Left ventricle myocardium superior (tissue), 1 donor: ENCODE results near the gene PDGFRA. TPM values are rescaled to one million over a fixed set of nuclear protein-coding genes. Genes with fewer than 3 reads are reported as not detected.

Experiments
- ATAC-seq: fragments of 200-7000 bp; cut with Tn5 transposase; one replicate; pipeline ENCODE4 v1.9.1; 2020; ENCODE audit warnings: mild to moderate bottlenecking, moderate library complexity
- DNase-seq: peaks from one replicate; pipeline ENCODE4 v3.0.0-alpha.2; 2020
- intact Hi-C: fragments of 100-400 bp; cut with micrococcal nuclease; formaldehyde crosslinking; loops from one replicate; pipeline ENCODE4 v1.11.0; 2022
- long read RNA-seq: library from polyadenylated mRNA; unstranded; transcript quantifications from one replicate; pipeline ENCODE4 v2.0.0, GENCODE V29; 2021
- total RNA-seq: library from RNA; stranded (reverse); fragmentation: NEBNext Ultra II Directional; extraction: Animal tissue kit (Norgen Biotek cat#: 25700); gene quantifications from one replicate; pipeline ENCODE4 v1.2.1, GENCODE V29; 2021
- donor health status: DM: no; HTN: yes; CAD: no; lungs with severe emphysema.

The PDGFRA gene
- 21.6 TPM for total RNA-seq
- long read RNA-seq, full-length matches to known transcripts = 1 of 7 reads
- long read RNA-seq, partial matches to known transcripts = 3 of 7 reads
- long read RNA-seq, other reads (novel, unspliced or antisense) = 3 of 7 reads

DNA sequence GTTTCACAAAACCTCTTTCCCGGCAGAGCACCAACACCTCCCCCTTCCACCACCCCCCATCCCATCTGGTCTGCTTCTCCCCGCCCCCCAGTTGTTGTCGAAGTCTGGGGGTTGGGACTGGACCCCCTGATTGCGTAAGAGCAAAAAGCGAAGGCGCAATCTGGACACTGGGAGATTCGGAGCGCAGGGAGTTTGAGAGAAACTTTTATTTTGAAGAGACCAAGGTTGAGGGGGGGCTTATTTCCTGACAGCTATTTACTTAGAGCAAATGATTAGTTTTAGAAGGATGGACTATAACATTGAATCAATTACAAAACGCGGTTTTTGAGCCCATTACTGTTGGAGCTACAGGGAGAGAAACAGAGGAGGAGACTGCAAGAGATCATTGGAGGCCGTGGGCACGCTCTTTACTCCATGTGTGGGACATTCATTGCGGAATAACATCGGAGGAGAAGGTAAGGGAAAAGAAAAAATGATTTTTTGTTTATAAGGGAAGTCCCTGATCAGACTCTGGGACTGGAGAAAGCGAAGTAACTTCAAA lies at the start of gene PDGFRA:
Gene PDGFRA, plus strand, starts transcription at position 333 of the 541 bp plus-strand sequence. CDS start 29,476 bp downstream, outside the sequence.
- intact Hi-C loops = loop anchor here (10.0 kb wide), 2 partner anchors 314 to 1214 kb away; no protein-coding TSS in a partner anchor
- DNase-seq (peak; percentile 74), ATAC-seq (peak; percentile 51)

DNA sequence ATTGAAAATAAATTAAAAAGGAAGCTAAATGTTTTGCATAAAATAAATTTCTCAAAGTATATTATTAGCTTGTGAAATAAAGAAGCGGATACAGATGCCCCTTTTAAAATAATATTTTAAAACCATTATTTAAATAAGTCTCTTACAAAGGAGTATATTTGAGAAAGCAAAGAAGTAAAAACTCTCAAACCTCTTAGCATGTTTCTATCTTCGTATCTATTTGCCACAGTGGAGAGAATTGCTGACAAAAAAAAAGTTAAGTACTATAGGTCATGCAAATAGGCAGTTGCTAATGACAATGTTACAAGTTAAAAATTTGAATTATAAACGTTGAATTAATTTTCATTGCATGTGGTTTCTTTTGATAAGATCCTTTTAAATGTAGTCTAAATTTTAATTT lies 44.5 kb upstream of the PDGFRA start:
- ATAC-seq (no peak), DNase-seq (no peak)
- intact Hi-C loops = no loop called here

DNA sequence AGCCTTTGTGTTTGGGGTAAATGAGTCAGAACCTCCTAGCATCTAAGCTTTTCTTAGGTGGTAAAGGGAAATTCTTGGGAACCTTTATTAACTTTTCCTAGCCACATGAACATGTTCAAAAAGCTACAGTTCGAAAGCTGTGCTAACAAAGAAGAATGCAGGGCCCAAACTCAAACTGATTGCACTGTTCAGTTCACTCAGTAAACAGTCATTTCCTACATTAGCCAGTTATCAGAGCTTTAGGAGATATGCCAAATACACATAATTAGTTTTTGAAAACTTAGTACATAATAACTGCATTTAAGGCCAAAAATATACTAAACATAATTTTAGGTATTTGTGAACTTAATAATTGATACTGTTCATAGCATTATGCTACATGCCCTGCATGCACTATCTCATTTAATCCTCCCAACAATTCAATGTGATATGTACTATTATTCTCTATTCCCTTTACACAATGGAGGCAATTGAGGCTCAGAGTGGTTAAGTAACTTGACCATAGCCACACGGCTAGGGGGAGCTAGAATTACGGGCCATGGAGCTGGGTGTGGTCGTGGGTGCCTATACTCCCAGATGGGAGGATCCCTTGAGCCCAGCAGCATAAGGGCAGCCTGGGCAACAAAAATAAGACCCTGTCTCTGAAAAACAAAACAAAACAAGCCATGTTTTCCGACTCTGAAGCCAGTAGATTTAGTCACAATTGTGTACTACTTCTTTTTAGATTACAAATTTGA lies 43.9 kb upstream of the PDGFRA start:
- no peak for DNase-seq
- no peak for ATAC-seq
- intact Hi-C loops = no loop called here

DNA sequence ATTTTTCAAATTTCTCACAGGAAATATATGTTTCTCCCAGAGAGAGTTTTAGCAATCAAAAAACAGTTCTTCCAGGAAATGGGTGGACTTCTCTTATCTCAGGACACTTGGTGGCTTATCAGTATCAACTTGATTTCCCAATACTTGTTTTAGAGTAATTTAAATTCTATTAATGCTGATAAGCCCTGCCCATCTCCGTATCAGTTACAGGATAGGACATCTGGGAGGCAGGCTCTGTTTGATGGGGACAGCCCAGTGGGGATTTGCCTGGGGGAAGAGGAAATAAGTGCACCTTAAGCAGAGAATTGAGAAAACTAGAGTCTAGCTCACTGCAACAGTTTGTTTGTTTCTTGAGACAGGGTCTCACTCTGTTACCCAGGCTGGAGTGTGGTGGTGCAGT lies 43.2 kb upstream of the PDGFRA start:
- ATAC-seq (no peak), DNase-seq (no peak)
- intact Hi-C loops = no loop called here

DNA sequence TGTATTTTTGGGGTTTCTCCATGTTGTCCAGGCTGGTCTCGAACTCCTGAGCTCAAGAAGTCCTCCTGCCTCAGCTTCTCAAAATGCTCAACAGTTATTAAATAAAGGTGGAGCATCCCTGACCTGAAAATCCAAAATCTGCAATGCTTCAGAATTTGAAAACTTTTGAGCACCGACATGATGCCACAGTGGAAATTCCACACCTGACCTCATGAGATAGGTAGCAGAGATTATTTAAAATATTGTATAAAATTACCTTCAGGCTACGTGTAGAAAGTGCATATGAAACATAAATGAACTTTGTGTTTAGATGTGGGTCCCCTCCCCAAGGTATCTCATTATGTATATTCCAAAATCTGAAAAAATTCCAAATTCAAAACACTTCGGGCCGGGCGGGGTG lies 42.7 kb upstream of the PDGFRA start:
- intact Hi-C loops = no loop called here
- ATAC-seq (no peak), DNase-seq (no peak)

DNA sequence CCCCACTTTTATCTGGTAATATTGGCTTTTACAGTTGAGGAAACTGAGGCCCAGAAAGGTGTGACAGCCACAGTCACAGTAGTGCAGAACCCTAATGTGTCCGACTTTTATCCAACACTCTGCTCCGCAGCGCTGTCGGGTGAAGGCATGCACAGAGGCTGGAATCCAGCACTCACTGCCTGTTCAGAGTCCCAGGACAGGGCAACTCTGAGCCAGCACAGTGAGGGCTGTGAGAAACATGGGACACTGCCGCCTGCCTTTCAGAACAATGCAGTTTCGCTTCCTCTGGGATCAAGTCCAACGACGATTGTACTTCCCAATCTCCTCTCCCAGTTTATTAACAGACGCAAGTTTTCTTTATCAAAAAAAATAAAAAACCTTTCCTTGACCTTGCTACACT lies 41.9 kb upstream of the PDGFRA start:
- peak; percentile 44 for DNase-seq
- intact Hi-C loops = no loop called here

DNA sequence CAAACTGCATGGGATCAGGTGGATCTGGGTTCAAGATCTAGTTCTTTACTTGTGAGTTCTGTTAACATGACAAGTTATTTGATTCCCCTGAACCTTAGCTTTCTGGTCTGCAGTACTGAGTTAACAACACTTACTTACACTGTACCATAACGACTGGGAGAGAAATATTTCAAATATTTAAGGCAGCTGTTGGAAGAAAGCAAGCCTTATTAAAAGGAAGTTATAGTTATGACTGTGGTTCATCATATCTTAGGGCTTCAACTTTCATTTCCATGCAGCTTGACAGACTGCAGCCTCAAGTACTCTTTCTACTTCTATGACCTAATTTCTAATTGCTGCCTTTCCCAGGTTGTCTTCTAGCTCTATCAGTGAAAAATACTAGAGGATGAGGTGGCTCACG lies 40.0 kb upstream of the PDGFRA start:
- intact Hi-C loops = no loop called here
- DNase-seq (no peak), ATAC-seq (no peak)

More for the DNA sequence above, 41.9 kb upstream of the PDGFRA start:
- ATAC-seq = peak; percentile 85

DNA sequence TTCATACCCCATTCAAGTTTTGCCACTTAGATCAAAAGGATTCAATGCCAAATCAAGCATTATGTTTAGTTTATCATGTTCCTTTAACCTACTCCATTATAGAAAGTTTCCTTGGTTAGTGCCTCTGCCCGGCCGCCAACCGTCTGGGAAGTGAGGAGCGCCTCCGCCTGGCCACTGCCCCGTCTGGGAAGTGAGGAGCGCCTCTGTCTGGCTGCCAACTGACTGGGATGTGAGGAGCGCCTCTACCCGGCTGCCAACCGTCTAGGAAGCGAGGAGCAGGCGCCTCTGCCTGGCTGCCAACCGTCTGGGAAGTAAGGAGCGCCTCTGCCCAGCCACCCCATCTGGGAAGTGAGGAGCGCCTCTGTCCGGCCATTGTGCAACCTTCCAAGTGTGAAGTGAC lies 36.3 kb upstream of the PDGFRA start:
- intact Hi-C loops = no loop called here
- no peak for ATAC-seq
- no peak for DNase-seq

DNA sequence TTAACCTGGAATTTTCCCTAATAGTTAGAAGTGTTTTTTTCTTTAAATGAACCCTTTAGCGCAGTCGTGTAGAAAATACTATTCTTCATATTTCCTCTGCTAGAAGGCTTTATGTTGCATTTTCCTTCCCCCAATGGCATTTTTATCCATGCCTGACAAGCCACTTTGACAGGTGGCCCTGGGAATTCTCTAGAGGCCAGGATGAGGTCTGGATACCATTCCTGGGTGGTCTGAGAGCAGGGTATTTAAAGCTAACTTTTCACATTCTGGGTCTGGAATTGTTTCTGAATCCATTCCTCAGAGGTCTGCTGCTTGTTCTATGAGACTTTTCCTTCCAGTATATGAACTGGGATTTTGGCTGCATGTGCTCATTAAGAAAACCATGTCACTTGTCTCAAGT lies 31.2 kb upstream of the PDGFRA start:
- DNase-seq = no peak
- intact Hi-C loops = no loop called here

DNA sequence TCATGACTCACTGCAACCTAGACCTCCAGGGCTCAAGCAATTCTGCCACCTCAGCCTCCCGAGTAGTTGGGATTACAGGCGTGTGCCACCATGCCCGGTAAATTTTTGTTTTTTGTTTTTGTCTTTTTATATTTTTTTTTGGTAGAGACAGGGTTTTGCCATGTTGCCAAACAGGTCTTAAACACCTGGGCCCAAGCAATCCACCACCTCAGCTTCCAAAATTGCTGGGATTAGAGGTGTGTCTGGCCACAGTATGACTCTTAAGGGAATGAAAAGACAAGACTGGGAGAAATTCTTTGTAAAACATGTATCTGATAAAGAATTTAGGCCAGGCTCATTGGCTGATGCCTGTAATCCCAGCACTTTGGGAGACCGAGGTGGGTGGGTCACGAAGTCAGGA lies 29.2 kb upstream of the PDGFRA start:
- intact Hi-C loops = no loop called here
- ATAC-seq (no peak), DNase-seq (no peak)

More for the DNA sequence above, 31.2 kb upstream of the PDGFRA start:
- ATAC-seq = no peak

DNA sequence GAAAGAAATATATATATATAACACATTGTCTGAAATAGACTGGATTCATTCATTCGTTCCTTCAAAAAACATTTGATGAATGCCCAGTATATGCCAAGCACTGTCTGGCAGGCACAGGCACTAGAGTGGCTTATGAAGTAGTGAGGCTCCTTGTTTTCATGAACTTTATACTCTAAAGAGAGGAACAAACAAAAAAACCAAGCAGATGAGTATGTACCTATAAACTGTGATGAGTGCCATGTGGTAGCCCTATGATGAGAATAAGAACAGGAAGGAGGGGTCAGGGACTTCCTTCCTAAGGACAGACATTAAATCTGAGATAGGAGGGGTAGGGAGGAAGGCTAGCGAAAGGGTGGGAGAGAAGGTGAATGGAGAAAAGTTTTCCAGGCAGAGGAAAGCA lies 19.5 kb upstream of the PDGFRA start:
- DNase-seq (no peak), ATAC-seq (no peak)
- intact Hi-C loops = loop anchor here (10.0 kb wide), 1 partner anchor 1015 kb away; no protein-coding TSS in a partner anchor

DNA sequence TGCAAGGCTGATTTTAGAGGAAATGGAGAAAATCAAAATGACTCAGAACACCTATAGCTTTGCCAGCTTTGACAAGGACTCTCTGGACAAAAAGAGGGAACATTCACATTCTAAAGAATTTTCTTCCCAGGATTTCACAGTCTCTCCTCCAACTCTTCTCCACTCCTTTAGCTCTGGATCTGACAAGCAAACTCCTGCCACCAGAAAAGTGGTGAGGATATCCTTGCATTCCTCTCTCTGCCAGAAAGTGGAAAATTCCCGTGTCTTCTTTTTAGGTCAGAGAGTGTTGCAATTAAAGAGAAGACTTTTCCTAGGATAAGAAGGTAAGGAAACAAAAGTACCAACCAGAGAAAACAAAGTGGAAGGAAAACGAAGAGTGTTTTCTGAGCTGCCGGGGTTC lies 16.1 kb upstream of the PDGFRA start:
- intact Hi-C loops = loop anchor here (10.0 kb wide), 1 partner anchor 1018 kb away; no protein-coding TSS in a partner anchor
- no peak for ATAC-seq
- DNase-seq = no peak

DNA sequence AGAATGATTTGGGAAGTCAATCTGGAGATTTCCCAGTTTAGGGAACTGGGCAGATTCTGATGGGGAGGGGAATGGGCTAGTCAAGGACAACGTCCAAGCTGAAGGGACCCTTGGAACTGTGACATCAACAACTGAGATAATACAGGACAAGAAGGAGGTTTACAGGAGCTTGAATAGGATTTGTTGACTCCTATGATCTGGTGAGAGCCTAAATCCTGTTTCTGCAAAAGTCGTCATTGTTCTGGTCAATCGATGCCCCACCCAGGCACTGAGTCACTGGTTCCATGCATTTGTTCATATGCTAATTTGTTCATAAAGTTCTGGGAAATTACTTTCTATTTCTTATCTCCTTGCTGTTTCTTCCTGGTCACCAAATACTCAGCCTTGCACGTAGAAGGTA lies 15.3 kb upstream of the PDGFRA start:
- intact Hi-C loops = loop anchor here (10.0 kb wide), 1 partner anchor 1019 kb away; no protein-coding TSS in a partner anchor
- ATAC-seq (peak; percentile 21), DNase-seq (no peak)

DNA sequence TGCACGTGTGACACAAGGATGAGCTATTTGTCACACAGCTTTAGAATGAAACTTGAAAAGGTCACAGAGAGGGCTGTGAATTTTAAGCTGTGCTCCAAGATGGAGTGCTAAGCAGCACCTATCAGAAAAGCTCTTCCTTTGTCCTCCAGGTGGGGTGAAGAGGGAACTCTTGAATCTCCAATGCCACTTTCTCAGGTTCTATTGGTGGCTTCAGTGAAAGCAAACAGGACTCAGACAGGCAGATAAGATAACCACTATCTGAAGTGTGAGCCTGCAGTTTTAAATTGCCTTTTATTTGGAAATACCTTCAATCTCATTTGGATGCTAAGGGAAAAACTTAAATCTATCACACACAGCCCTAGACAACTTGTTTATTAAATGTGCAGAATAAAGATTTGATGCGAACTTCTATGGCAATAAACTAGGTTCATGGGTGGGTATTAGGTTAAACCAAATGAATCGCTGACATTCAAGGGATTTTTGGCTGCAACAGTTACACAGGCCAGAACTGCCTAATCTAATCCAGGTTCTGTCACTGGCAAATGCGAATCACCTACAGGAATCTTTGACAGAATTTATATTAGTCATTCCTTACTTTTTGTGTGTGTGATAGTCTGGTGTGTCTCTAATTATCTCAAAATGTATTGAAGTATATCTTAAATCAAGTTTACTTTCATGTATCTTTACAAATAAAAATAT lies 13.6 kb upstream of the PDGFRA start:
- intact Hi-C loops = loop anchor here (10.0 kb wide), 1 partner anchor 1021 kb away; no protein-coding TSS in a partner anchor
- ATAC-seq (no peak), DNase-seq (no peak)

DNA sequence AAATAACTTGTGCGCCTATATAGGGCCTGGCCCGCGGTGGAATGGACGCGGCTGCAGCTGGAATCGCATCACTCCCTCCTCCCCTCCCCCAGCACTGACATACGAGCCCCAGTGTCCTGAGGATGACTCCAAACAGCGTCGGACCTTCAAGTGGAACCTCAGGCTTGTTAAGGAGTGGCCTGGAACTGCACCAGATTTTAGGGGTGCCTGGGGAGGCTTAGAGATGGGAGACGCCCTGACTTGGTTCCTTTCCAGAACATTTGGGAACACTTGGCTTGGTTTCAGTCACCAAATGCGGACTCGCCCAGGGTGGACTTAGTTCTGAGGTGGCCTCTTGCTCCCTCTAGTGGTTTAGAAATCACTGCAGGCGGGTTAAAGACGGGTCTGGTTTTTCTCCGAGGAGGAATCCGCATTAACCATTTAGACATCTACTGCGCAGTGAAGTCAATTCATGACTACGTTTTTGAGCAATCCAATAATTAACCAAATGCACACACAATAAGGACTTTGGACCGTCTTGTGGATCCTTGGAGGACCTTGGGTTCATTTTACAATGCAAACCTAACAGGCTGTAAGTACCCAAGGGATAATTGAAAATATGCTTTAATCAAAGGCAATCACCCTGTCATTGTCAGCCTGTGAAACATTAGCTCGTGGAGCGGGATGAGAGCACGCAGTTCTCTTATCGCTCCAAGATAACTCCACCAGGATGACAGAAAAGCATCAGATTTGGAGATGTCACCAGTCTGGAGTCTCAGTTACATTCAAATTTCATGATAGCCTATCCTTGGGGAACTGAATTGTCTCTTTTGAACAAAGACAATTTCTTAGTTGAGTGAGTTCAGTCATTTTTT lies 11.2 kb upstream of the PDGFRA start:
- ATAC-seq (peak; percentile 94), DNase-seq (peak; percentile 77)
- intact Hi-C loops = loop anchor here (10.0 kb wide), 1 partner anchor 1023 kb away; no protein-coding TSS in a partner anchor

DNA sequence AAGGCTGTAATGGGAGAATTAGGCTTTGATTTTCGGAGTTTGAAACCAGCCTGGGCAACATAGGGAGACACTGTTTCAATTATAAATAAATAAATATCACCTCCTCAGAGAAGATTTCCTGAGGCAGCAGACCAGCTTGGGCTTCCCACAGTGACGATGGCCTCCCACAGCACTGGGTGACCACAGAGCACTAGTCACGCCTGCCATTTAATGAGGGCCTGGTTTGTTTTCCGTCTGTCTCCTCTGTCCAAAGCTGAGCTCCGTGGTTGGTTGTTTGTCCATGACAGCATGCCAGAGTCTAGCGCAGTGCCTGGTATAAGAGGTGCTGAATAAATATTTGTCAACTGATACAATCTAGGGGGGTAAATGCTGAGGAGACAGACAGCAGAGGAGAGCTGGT lies 10.4 kb upstream of the PDGFRA start:
- no peak for DNase-seq
- ATAC-seq = no peak
- intact Hi-C loops = loop anchor here (10.0 kb wide), 1 partner anchor 1024 kb away; no protein-coding TSS in a partner anchor

DNA sequence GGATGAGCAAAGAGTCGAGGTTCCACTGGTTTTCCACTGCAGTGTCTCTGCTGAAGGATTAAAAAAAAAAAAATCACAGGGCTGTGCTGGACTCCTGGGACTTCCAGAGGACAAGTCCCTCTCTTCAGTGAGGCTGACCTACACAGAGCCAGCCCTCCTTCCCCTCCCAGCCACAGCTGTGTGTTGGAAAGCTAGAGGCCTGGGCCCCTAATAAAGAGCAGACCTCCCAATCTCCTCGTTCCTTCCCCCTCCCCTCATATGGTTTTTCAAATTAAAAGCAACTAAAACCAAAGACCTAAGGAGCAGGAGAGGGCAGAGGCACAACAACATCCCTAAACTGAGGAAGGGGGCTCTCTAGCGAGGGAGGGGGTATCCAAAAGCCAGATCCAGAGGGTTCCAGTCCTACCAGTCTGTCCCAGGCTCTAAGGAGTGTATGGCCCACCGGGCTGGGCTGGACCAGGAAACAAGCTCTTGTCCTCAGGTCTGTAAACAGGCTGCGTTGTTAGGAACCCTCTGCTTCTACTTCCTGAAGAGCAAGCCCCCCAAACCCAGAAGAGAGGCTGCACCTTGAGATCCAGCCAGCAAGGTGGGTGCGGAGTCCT lies 4.0 kb upstream of the PDGFRA start:
- DNase-seq (no peak), ATAC-seq (no peak)
- intact Hi-C loops = loop anchor here (10.0 kb wide), 2 partner anchors 310 to 1210 kb away; no protein-coding TSS in a partner anchor
